ENCODE results near the gene TBC1D10B. TPM values are rescaled to one million over a fixed set of nuclear protein-coding genes. Genes with fewer than 3 reads are reported as not detected.
A peak's percentile ranks its signal among the peaks of the same experiment; 100 is the strongest.

The TBC1D10B gene
- total and polyA plus RNA-seq, 9 of the 15 experiments (the other 6 are each of a cell fraction or from before 2014, with no cell fraction given): 2.2 to 55.4 (median 17.5) TPM

GRCh38 chr16:30368122-30368791 is 2.0 kb downstream of the TBC1D10B start:
- ATAC-seq: no peak
- H3K79me2 ChIP-seq (ENCODE audit: control insufficient read depth, insufficient read depth, low read length): peaks cover 57% of the 10 kb centered on the region
- 2% methylated on average over 8 of the region's 8 CpGs for WGBS (ENCODE audit: insufficient coverage, low coverage, missing lambda C conversion rate)
- TF ChIP-seq TSC22D4 (tag; IDR thresholded peaks at IDR 0.05) (no peak), SPI1 (IDR thresholded peaks at IDR 0.05; ENCODE audit: borderline replicate concordance, low read depth, low read length) (peak; percentile 90), UBTF (IDR thresholded peaks at IDR 0.05; ENCODE audit: borderline replicate concordance in 1 of 2, low read depth in 2 of 2, low read length in 2 of 2) (0 out of 4 replicates have a peak, but pooled peaks have one; percentile 25 to 44), PRDM10 (IDR thresholded peaks at IDR 0.05; ENCODE audit: partially characterized antibody) (peak; percentile 19), NFE2 (IDR thresholded peaks at IDR 0.05; ENCODE audit: low read depth) (peak; percentile 54; the same call in 1 of the 2 replicates), LARP7 (IDR thresholded peaks at IDR 0.05) (no peak), SAP30 (IDR thresholded peaks at IDR 0.05; ENCODE audit: borderline replicate concordance, insufficient read depth, low read depth, low read length, poor library complexity, severe bottlenecking) (no peak), JUND (IDR thresholded peaks at IDR 0.05; ENCODE audit: borderline replicate concordance, low read depth, low read length) (peak; percentile 10; the same call in 1 of the 2 replicates), JUND (tag; IDR thresholded peaks at IDR 0.05; ENCODE audit: borderline replicate concordance, low read depth, low read length) (no peak), FOXK1 (CRISPR knock-in tag; IDR thresholded peaks at IDR 0.05; ENCODE audit: borderline replicate concordance) (0 out of 2 replicates have a peak, but pooled peaks have one; percentile 20), FOSL1 (tag; conservative IDR thresholded peaks at IDR 0.05) (peak; percentile 52), SMARCE1 (IDR thresholded peaks at IDR 0.05) (0 out of 2 replicates have a peak, but pooled peaks have one; percentile 13), SIN3A (IDR thresholded peaks at IDR 0.05; ENCODE audit: borderline replicate concordance in 2 of 2, control insufficient read depth in 1 of 2, low read depth in 2 of 2, low read length in 2 of 2) (peak; percentile 50 to 55; a peak in 2 of 4 replicates), ERF (CRISPR knock-in tag; IDR thresholded peaks at IDR 0.05) (no peak)

More at GRCh38 chr16:30368122-30368791, 2.0 kb downstream of the TBC1D10B start:
- Histone ChIP-seq H3K4me2 (ENCODE audit: insufficient read depth, low read length) (peak overlapping the region; percentile 90), H4K20me1 (replicated peaks; ENCODE audit: control insufficient read depth, insufficient read depth, low read length) (peaks cover 23% of the 10 kb centered on the region), H3K36me3 (ENCODE audit: control insufficient read depth, insufficient read depth, low read length) (peaks cover 40% of the 10 kb centered on the region), H3K9ac (ENCODE audit: insufficient read depth in 1 of 2, low read depth in 2 of 2, low read length in 2 of 2) (peak overlapping the region; percentile 70 to 98), H2AFZ (ENCODE audit: low read depth, low read length) (no peak overlapping the region), H3K4me1 (replicated peaks in 1 of 2; ENCODE audit: control insufficient read depth in 2 of 2, insufficient read depth in 2 of 2, low read length in 2 of 2) (peaks cover 25 to 44% of the 10 kb centered on the region in 2 experiments; a peak in 4 of 5 replicates), H3K9me3 (replicated peaks; ENCODE audit: control insufficient read depth, insufficient read depth, low read depth, low read length) (no peaks in the 10 kb centered on the region), H3K4me3 (peak overlapping the region; percentile 74), H3K9me1 (ENCODE audit: control insufficient read depth, insufficient read depth, low read length) (peaks cover 6% of the 10 kb centered on the region), H3K27ac (ENCODE audit: extremely low read depth, low read depth, low read length) (peak overlapping the region; percentile 72; the same call in 2 of the 3 replicates), H3K27me3 (ENCODE audit: control insufficient read depth in 2 of 2, insufficient read depth in 2 of 2, low read length in 2 of 2) (no peaks in the 10 kb centered on the region)
- in situ Hi-C loops (cut with MboI) (loop anchor here (25.0 kb wide), 1 partner anchor 906 kb away; the partner anchor contains the start of genes BOLA2, SLX1B and SULT1A4), intact Hi-C loops (cut with micrococcal nuclease) (no loop called here)
- ChIA-PET POLR2A (interaction anchor here (0.7 to 6.3 kb wide), 4 partner anchors 10 to 261 kb away, joined by 3 to 77 read pairs (median 4); partner anchors contain the start of gene CD2BP2), CTCF (ENCODE audit: low intra/inter-chr PET ratio) (no interaction called here)
- FAIRE-seq (peak; percentile 77), DNase-seq (ENCODE audit: extremely low read depth in 1 of 4, low spot score in 3 of 4) (peak in 3 of 4 experiments; percentile 24 to 60 (median 31))
- BruUV-seq (replicated peaks): no TSS peak

Measured in K562 (cell line).